NCI-H345 (cell line): ENCODE measurements around the gene CENPV.
"Not testable (repeated sequence)": the region's sequence is repeated elsewhere in the genome, so short reads cannot be mapped to it uniquely, and the experiment has no call there.

Experiments used
- DNase-seq: peaks from one replicate; lab custom pipeline; 2025; lab: John Stamatoyannopoulos, UW

Gene CENPV

DNA sequence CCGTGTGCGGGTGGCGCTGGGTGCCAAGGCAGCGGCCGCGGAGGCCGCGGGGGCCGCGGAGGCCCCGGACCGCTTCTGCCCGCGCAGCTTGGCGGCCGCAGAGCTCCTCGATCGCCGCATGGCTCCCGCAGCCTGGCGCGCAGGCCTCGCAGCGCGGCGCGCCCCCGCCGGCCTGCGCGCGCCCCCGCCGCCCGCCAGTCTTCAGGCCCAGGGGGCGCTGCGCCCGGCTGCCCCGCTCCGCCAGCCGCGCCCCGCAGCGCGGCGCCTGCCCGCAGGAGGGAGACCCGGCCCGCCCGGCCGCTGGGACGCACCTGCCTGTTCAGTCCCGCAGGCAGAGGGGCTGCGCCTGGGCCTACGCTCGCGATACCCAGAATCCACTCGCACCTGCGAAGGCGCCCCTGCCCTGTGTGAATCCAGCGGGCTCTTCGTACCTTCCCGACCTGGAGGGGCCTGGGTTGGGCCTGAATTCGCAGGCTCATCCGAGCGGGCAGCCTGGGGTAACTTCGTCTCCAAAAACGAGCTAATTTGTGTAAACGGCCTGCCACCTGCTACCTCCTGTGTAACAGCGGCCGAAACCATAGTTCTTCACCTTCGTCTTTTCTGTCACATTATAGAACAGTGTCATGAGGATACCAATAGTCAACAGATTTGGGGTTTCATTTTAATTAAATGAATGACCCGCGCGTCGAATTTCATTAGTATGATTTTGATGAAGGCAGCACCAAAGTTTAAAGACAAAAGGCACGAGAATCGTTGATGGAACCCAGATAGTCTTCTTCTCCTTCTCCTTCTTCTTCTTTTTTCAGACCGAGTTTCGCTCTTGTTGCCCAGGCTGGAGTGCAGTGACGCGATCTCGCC is at the start of gene CENPV:
CENPV (minus strand) TSS at position 153 of the 858 bp plus-strand sequence; CDS start at position 120, 33 bp downstream.
- DNase-seq: peak; percentile 80

GRCh38 chr17:16398270-16399267 is 45.3 kb upstream of the CENPV start:
- peak; percentile 10 for DNase-seq

GRCh38 chr17:16396693-16397092 is 43.4 kb upstream of the CENPV start:
- DNase-seq: not testable (repeated sequence)

GRCh38 chr17:16395887-16396286 is 42.6 kb upstream of the CENPV start:
- not testable (repeated sequence) for DNase-seq

DNA sequence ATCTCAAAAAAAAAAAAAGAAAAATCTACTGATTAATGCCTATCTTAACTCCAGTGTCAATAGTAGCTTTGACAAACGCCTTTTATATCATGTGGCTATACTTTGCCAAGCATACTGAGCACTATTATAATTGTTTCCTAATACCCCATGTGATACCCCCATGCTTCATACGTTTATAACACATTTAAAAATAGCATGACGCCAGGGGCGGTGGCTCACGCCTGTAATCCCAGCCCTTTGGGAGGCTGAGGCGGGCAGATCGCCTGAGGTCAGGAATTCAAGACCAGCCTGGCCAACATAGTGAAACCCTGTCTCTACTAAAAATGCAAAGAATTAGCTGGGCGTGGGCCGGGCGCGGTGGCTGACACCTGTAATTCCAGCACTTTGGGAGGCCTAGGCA is 39.2 kb upstream of the CENPV start:
- not testable (repeated sequence) for DNase-seq

GRCh38 chr17:16391451-16391850 is 38.2 kb upstream of the CENPV start:
- DNase-seq: no peak

GRCh38 chr17:16386126-16386507 is 32.8 kb upstream of the CENPV start:
- DNase-seq: not testable (repeated sequence)

- DNase-seq: no peak
These were observed 31.3 kb upstream of the CENPV start for GRCh38 chr17:16384557-16384956.

DNA sequence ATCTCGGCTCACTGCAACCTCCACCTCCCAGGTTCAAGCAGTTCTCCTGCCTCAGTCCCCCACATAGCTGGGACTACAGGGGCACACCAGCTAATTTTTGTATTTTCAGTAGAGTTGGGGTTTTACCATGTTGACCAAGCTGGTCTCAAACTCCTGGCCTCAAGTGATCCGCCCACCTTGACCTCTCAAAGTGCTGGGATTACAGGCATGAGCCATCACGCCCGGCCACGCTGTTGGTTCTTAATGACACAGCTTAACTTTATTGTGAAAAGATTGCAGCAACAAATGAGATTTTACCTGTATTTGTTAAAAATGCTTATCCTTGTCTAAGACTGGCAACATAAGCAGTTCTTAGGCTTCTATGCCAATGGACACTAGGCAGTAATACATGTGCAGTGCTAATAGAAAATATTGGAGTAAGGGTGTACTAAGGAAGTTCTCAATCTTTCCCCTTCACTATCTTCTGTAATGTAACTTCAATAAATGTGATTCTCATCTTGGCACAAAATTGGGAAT is 30.6 kb upstream of the CENPV start:
- DNase-seq: no peak

DNA sequence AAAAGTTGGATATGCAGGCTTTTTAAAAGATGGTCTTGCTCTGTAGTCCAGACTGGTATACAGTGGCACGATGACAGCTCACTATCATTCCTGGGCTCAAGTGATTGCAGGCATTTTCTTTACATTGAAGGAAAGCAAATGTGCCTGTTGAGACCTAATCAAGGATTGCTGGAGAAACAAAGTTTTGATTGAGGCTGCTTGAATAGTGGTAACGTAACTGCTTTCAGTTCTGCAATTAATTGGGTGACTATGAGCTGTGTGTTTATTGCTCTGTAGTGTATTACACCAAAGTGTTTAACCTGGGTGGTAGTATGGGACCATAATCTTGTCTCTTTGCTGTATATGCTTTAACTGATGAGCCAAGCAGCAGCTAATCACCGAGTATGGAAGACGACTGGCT is 29.9 kb upstream of the CENPV start:
- DNase-seq: no peak

DNA sequence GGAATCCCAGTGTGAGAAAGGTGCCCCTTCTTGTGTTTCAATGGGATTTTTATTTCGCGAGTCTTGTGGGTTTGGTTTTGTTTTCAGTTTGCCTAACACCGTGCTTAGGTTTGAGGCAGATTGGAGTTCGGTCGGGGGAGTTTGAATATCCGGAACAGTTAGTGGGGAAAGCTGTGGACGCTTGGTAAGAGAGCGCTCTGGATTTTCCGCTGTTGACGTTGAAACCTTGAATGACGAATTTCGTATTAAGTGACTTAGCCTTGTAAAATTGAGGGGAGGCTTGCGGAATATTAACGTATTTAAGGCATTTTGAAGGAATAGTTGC is 28.2 kb upstream of the CENPV start:
- DNase-seq: no peak

- DNase-seq: peak; percentile 95
These were observed 27.6 kb upstream of the CENPV start, which contains the start of gene UBB for GRCh38 chr17:16380640-16381495. UBB (plus strand) TSS chr17:16381091; CDS start chr17:16381908, 817 bp downstream.

DNA sequence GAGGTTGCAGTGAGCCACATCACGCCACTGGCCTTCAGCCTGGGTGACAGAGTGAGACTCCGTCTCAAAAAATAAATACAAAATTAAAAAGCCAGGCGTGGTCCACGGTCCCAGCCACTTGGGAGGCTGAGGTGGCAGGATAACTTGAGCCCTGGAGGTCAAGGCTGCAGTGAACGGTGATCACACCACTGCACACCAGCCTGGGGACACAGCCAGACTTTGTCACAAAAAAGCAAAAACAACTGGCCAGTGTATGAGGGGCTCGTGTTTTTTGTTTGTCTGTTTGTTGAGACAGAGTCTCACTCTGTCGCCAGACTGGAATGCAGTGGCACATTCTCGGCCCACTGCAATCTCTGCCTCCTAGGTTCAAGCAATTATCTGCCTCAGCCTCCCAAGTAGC is 26.4 kb upstream of the CENPV start:
- DNase-seq: no peak

DNA sequence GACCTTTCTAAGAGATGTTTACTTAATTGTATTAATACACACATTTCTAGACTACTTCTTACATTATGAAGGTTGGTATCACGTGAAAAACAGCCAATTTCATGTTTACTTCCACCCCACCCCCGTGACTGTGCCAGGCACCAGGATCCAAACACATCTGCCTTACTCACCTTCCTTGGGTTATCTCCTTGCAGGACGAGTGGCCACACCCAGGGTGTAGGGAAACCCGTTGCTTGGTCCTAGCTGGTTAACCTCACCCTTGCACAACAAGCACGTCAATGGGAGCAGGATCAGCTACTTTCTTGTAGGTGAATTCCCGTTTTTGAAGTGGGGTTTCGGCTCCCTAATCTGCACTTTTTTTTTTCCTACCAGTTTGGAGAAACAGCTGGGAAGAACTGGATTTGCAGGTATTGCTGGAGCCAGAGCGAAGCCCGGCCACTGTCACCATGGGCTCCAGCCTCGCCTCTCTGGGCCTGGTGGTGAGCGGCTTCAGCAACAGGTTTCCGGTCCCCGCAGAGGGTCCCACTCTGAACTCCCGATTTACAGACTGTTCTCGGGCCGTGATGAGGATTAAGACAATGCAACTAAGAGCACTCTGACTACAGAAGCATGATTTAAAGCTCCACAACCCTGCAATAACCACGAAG is 25.5 kb upstream of the CENPV start:
- no peak for DNase-seq

DNA sequence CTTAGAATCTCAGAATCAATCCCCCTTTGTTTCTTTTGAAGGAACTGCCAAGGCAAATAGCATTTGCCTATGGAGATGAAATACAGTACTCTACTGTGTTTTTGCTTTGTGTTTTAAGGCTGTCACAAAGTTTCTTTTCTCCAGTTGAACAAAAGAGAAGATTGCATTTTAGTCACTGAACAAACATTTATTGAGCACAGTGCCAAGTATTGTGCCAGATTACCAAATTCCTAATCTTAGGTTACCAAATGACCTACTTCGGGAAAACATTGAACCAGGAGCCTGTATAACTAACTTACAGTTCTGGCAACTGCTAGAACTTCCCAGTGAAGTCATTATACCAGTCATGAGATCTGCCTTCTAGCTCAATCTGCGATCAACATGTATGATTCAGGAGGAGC is 24.7 kb upstream of the CENPV start:
- DNase-seq: peak; percentile 1

GRCh38 chr17:16374146-16374938 is 21.1 kb upstream of the CENPV start:
- no peak for DNase-seq

DNA sequence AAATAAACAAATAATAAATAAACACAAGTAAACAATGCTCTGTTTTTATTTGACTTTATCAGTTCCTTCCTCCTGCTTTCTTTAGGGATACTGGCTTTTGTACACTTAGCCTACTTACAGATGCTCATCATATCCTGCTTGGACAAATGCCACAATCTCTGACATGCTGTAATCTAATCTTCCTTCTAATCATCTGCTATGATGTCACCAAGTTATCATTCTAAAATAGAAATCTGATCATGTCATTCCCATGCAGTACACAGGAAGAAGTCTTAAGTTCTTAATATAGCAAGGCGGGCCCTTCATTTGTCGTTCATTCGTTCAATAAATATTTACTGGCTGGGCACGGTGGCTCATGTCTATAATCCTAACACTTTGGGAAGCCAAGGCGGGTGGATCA is 18.5 kb upstream of the CENPV start:
- no peak for DNase-seq

- no peak for DNase-seq
These were observed 11.4 kb upstream of the CENPV start for GRCh38 chr17:16364625-16365024.

- DNase-seq: peak; percentile 54
These were observed 10.7 kb upstream of the CENPV start for GRCh38 chr17:16363749-16364536.
